Measurements from ENCODE around the gene C1QTNF6.
"Not testable (repeated sequence)": the region's sequence is repeated elsewhere in the genome, so short reads cannot be mapped to it uniquely, and the experiment has no call there.

C1QTNF6 gene

DNA sequence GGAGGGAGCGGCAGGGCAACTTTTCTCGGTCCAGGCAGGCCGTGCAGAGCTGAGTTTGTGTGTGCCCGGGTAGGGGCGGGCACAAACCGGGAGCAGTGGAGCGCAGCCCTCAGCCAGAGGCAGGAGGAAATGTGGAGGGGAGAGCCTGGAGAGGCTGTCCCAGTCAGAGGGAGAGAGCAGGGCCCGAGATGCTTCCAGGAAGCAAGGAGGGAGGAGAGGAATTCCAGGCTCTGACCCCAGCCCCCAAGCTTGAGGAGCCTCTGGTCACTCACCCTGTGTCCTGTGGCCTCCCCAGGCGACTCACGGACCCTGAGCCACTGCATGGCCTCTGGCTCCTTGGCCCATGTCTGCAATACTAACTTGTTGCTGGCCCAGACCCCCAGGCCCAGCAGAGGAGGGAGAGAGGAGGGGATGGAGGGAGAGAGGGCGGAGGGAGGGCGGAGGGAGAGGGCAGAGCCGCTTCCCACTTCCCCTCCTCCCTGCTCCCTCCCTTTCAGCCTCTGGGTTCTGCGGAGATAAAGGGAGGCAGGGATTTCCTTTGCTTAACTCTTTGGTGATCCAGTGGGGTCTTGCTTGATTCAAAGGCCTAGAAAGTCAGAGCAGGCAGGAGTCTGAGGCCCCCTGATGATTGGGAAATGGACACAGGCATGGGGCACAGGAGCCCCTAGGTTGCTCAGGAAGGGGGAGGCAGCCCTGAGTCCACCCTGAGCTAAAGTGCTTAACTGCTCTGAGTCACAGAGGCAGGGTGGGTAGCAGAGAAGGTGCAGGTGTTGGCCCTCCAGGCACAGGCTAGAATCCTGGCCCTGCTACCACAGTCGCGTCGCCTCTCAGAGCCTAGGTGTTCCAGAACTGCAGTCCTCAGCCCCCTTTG lies at the start of gene C1QTNF6:
TSS of gene C1QTNF6 (minus strand) at position 357 of the 871 bp plus-strand sequence. CDS start at position 323, 34 bp downstream.
- peak; percentile 82 for DNase-seq (ENCODE audit: low spot score)

DNA sequence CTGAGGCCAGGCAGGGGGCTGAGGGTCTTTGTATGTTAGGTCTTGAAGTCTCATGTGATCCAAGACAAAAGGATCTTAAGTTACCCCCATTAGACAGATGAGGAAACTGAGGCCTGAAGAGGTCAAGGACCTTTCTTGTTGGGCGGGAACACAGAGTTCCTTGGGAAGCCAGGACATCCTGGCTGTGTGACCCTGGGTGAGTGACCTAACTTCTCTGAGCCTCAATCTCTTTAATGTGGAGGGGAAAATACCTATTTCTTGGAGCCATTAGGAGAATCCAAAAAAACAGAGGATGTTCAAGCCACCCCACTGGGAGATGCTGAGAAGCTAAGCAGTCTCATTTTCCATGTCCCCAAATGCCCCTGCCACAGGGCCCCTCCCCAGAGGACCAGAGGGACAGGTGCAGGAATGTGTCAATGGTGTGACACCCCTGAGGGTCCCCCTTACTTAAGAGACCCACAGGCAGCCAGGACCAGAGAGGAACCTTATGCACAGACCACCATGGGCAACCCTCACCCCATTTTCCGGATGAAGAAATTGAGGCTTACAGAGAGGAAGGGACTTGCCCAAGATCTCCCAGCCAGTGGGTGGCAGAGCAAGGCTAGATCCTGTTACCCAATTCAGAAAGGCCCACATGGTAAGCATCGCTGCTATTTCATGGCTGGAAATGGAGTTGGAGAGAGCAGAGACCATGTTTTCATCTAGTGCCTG lies 48.0 kb upstream of the C1QTNF6 start:
- no peak for DNase-seq (ENCODE audit: low spot score)

DNA sequence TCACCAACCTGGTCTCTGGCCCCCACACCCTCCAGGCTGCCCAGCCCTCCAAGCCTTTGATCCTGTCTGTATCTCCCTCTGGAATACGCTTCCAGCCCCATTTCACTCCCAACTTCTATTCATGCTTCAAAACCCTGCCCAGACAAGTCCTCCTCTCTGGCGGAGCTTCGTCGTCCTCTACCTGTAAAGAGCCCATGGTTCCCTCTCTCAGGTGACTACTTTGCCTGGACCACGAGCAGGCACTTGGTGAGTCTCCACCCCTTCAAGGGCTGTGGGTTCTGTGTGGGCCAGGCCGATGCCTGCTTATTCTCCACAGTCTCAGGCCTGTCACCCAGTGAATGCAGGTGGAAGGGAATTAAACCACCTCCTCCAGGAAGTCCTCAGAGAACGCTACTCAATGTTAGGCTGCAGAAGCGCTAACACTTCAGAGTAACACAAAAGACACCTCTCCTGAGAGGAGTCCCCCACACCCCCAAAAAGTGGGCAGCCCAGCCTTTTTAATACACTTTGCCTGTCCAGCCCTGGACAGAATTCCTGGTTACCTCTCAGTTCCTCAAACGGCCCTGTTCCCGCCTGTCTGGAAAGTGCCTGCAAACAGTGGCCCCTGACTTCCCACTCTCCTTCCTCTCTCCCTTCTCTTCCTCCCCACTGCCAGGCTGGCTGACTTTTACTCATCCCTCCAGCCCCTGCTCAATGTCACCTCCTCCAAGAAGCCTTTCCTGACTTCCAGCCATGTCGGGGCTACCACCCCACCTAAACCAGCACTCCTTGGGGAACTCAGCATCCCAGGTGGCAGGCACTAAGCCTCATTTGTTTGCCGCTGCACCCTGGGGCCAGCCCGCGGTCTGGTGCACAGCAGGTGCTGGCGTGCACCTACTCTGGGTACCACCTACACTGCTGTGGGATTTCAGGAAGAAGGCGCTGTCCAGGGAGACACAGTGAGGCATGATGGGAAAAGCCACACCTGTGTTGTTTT lies 47.0 kb upstream of the C1QTNF6 start:
- DNase-seq (ENCODE audit: low spot score): no peak

DNA sequence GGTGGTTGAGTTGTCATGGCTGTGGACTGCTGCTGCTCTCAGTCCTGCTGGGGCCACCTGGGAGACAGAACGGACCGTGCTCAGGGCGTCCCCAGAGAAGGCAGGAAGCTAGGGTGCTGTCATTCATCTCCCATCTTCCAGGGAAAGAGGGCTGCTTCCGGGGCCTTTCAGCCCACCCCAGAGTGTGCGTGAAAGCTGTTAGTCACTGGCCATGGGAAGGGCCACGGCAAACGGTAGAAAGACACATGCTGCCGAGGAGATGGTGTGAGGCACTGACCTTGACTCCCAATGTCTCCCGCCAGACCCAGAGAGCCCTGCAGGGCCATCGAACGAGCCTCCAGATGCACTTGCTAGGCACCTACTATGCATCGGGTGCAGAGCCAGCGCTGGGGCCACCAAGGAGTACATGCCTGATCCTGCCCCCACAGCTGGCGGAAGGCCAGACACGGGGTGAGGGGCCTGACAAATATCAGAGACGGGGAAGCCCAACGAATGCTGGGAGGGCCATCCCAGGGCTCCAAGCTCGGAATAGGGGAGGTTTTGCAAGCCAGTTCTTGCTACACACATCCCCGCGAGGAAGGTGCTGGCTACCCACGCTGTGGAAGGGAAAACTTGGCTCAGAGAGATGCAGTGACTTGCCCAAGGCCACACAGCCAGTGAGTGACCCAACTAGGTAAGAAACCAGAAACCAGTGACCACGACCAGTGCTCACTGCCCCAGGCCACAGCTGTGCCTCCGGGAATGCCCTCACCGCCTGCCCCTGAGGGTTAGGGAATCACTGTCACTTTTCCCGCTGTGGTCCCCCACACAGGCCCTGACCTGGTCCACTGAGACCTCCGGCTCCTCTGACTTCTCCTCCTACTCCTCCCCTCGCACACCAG lies 45.9 kb upstream of the C1QTNF6 start:
- no peak for DNase-seq (ENCODE audit: low spot score)

DNA sequence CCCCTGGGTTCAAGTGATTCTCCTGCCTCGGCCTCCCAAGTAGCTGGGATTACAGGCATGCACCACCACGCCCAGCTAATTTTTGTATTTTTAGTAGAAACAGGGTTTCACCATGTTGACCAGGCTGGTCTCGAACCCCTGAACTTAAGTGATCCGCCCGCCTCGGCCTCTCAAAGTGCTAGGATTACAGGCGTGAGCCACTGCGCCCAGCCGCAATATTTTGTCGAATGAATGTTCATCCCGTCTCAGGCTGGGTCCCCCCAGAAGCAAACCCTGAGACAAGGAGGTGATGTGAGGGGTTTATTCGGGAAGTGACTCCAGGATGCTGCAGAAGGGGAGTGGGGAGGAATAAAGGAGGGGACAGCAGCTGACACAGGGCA lies 45.3 kb upstream of the C1QTNF6 start:
- DNase-seq (ENCODE audit: low spot score): not testable (repeated sequence)

DNA sequence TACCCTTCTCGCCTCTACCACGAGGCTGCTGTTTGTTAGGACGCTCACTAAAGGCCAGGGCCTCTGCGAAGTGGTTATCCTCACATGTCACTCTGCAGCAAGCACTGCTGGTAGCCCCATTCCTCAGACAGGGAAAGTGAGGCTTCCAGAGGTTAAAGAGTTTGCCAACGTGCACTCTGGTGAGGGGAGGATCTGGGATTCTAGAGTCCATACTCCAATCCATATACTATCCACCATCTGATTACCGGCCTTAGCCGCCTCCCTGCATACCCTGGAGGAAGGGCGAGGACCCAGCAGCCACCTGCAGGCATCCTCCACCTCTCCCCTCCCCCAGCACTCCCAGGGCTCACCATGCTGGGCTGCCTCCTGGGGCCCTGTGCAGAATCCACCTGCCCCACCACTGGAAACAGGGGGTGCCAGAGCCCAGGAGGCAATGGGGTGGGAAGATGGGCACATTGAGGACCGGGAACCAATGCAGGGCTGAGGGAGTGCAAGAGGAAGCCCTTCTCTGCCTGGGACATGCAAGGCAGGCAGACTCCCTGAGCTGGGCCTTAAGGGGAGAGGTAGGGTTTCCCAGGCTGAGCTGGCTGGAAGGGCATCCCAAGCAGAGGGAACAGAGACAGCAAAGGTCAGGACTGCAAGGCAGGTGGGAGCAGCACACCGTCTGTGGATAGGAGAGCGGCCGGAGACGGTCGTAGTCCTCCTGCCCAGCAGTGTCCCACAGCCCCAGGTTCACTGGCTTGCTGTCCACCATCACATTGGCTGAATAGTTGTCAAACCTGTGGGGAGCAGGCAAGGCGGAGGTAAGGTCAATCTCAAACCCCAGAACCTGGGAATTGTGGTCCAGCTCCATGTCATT lies 44.3 kb upstream of the C1QTNF6 start:
- no peak for DNase-seq (ENCODE audit: low spot score)

DNA sequence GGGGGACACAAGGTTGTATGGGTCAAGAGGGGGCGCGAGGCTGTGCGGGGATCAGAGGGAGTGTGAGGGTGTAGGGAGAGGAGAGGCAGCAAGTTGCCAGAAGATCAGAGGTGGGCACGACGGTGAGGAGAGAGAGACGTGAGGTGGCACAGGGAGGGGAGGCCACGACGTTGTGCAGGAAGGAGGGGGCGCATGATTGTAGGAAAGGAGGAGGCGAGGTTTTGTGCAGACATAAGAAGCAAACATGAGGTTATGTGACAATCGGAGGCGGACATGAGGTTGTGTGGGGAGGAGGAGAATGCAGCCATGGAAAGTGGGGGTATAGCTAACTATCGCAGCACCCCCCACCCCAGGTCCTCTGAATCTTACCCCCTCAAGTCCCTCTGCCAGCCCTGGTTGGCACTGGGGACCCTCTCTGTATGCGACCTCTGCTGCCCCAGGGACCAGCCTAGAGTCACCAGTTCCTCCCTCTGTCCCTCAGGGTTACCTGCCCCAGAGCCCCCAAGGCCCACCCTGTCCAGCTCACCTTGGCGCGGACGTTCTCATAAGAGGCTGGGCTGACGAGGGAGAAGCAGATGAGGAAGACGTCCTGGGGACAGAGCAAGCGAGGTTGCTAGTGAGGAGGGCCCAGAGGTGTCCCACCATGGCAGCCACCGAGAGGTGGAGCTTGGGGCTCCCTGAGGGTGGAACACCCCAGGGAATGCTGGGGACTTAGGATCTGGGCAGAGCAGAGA lies 43.5 kb upstream of the C1QTNF6 start:
- DNase-seq (ENCODE audit: low spot score): no peak

DNA sequence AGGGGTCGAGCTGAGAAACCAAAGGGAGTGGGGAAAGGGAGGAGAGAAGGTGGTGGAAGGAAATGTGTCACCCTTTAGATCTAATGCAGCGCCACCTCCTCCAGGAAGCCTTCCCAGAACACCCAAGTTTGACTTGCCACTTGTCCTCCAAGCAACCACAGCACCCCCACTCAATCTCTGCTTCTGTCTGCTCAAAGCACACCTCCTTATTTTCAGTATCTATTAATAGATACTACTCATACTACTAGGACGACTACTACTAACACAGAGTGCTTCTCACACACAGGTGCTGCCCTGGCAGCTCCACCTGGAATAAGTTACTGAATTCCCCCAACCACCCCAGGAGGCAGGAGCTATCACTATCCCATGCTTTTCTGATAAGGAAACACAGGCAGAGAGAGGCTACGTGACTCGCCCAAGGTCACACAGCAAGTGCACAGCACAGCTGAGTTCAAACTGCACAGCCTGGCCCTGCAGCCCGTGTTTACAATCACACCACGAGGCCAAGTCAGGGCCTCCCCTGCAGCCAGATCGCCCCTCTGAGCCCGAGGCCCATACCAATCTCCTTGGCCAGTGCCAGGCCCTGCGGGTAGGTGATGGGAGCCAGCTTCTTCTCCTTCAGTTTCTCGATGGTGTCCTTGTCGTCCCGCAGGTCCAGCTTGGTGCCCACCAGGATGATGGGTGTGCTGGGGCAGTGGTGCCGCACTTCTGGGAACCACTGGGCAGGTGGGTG lies 42.8 kb upstream of the C1QTNF6 start:
- DNase-seq (ENCODE audit: low spot score): no peak

DNA sequence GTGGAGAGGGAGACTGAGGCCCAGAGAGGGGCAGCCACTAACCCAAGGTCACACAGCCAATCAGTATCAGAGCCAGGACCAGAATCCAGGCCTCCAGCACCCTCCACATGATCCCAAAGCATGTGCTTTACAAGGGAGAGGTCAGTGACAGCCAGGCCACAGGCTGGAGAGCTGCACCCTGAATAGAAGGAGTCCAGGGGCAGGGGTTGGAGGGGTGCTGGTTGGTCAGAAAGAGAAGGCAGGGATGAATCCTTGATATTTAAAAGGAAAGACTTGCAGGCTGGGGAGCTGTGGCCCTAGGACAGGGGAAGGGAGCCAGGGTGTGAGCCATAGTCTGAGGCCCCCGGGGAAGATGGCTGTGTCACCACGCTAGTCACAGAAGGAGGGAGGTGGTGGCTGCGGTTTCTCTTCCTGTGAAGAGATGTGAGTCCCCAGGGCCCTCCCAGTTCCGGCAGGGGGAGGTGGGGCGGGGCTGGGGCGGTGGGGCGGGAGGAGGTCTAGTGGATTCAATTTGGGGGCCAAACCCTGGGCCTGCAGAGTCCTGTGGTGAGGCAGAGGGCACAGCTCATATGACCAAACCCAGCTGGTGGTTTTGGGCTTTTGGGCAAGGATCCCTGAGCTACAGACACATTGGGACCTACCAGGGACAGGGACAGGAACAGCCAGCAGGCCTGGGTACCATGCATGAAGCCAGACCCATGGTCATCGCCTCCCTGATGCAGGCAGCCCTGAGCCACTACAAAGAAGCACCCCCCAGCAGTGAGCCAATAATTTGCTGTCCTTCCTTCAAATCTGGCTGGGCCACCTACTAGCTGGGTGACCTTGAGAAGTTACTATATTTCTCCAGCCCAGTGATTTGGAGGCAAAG lies 42.0 kb upstream of the C1QTNF6 start:
- no peak for DNase-seq (ENCODE audit: low spot score)

DNA sequence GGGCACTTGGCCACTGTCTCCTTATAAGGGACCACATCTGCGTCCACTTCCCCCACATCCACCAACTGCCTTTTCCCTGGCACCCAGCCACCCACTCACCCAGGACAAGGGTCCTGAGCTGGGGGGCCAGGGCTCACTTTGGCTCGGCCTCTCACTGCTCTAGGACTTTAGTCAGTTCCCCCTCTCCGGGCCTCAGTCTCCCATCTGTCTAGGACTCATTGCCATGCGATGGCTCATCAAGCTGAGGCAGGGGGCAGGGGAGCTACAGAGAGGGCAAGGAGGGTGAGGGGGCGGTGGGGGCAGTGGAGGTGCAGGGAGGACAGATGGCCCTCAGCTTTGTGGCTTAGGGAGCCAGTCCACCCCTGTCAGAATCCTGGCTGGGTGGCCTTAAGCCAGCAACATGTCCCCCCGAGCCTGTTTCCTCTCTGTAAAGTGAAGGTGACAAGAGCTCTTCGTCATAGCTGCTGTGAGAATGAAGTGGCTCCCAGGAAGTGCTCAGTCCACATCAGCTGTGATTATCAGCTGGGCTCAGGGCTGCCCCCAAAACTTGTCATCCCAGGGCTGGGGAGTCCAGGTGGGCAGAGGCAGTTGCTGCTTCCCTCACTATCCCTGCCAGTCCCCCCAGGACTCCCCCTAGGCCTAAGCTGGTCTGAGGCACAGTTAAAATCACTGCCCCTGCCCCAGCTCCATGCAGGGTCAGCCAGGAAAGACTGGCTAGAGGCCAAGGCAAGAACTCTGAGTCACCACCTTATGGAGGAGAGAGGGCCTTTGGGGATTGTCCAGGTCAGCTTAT lies 41.2 kb upstream of the C1QTNF6 start:
- no peak for DNase-seq (ENCODE audit: low spot score)

DNA sequence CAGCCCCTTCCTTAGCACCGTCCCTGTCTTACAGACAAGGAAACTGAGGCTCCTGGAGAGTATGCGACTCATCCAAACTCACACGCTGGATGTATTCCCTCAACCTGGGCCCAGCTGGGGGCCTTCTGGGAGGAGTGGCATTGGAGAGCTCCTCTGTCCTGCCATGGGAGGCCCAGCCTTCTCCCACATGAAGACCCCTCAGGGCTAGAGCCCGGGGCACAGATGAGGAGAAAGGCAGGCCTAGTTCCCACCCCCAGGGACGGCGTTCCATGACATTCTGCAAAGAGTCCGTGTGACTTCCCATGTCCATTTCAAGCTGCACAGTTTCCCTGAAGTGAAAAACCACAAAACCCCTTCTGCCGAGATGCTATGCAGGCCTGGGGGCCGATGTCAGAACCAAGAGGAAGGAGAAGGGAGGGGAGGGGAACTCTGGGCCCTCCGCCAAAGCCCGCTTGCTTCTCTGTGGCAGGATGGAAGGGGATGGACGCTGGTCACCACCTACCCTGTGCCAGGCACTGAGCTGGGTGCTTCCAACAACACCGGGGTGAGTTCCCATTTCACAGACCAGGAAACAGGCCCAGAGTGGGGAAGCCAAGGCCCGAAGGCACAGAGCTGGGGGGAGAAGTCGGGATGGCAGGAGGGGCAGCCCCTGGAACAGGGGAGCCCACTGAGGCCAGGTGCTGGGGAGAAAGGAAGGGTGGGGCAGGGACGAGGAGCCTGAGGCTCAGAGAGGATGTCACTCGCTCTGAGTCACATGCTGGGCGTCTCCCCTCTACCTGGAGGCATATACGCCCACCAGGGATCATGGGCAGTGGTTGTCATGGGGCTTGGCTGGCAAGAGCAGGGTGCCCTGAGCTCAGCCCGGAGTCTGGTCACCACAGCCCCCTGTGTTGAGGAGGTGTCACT lies 40.3 kb upstream of the C1QTNF6 start:
- DNase-seq (ENCODE audit: low spot score): no peak

DNA sequence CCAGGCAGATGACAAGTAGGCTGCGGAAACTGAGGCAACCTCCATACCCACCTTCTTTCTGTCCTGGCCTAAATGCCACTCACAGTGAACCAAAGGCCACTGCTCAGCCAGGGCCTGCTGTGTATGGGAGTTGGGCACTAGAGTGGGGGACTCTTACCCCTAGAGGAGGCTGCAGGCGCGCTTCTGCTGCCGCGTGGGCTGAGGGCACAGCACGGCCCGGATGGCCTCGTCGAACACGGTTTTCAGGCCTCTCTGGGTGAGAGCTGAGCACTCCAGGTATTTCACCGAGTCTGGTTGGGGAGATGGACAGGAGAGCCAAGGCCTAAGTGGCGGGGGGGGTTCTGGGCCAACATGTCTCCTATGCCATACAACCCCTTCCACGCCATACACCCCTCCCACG lies 38.5 kb upstream of the C1QTNF6 start:
- DNase-seq (ENCODE audit: low spot score): no peak

DNA sequence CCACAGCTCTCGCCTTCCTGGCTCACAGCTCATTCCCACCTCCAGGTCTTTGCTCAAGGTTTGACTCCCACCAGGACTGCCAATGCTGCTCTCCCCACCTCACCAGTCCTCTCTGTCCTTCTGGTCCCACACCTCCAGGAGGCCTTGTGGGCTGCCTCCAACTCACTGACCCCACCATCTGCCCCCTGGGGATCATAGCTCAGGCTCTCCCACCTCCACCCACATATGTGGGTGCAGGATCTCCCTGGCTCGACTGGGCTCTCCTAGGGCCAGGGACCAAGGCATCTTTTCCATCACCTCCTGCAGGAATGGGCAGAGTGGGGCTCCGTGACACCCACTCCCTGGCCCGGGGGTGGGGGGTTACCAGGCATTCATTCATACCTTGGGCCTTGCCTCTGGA lies 38.0 kb upstream of the C1QTNF6 start:
- DNase-seq (ENCODE audit: low spot score): no peak

DNA sequence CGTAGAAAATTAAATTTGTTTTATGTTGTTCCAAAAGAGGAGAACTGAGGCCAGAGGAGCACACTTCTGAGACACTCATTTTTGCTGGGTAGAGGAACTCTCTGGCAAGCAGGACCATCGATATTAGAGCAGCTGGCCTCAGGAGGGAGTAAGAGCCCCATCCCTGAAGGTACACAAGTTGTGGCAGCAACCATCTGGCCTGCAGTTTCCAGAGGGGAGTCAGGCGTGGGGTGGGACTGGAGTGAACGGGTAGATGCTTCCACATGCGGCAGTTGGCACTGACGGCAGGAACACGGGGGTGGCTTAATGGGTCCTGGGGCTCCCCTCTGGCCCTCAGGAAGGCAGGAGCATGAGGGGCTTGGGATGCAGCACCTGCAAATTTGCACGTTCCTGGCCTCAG lies 37.4 kb upstream of the C1QTNF6 start:
- no peak for DNase-seq (ENCODE audit: low spot score)

DNA sequence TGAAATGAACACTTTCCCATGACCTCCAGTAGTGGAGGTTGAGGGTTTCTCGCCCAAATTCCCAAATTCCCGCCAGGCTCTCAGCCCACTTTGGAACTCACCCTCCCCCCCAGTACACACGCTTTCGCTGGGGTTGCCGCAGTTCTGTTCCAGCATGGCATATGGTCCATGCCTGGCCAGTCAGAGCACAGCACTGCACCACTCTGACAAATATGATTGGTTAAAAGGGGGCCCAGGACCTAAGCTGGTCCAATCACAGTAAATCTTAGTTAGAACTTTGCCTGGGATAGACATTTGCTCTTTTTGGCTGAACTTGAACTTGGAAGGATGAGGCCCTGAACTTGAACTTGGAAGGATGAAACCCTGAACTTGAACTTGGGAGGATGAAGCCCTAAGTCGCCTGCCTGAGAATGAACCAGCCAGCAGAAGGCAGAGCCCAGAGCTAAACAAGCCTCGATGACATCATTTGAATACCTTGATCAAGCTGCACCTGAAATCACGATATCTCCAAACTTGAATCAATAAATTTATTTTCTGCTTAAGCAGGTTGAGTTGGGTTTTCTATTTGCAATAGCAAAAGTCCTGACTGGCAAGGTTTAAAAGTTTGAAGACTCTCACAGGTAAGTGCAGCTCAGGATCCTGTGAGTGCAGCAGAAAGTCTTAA lies 36.8 kb upstream of the C1QTNF6 start:
- no peak for DNase-seq (ENCODE audit: low spot score)

Data from left forelimb (tissue), 1 donor.